Measurements from ENCODE around the gene TMEM259.

DNA sequence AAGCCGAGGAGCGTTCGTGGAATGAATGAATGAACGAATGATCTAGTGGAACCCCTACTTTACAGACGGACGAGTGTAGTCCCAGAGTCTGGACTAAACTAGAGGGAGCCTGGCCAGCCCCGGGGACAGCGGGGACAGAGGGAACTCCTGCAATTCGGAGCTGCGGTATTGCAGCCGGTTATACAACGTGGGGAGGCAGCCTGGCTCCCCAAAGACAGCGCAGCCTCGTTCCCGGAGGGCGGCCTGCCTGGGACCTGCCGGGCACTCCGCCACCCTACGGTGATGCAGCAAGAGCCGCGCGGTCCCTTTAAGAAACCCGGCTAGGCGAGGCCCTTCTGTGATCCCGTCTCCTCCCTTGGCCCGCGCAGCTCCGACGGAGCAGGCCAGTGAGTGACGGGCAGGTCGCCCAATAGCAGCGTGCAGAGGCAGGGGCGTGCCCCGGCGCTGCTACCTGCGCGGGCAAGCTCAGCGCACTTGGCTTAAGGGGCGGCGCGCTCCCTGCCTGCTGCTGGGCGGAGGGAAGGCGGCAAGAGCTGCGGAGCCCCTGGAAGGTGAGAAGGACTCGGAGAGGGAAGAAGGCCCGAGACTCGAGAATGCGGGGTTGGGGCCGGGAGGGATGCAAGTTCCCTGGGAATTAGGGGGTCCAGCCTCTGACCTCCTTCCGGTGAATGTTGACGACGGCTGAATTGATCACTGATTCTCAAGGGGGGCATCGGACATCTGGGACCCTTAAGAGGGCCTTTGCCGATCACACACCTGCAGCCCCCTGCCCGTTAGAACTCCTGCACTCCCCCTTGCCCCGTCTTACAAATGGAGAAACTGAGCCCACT lies 18.9 kb upstream of the TMEM259 start, which contains the start of gene ABCA7:
- TF ChIP-seq, protein P1, sequence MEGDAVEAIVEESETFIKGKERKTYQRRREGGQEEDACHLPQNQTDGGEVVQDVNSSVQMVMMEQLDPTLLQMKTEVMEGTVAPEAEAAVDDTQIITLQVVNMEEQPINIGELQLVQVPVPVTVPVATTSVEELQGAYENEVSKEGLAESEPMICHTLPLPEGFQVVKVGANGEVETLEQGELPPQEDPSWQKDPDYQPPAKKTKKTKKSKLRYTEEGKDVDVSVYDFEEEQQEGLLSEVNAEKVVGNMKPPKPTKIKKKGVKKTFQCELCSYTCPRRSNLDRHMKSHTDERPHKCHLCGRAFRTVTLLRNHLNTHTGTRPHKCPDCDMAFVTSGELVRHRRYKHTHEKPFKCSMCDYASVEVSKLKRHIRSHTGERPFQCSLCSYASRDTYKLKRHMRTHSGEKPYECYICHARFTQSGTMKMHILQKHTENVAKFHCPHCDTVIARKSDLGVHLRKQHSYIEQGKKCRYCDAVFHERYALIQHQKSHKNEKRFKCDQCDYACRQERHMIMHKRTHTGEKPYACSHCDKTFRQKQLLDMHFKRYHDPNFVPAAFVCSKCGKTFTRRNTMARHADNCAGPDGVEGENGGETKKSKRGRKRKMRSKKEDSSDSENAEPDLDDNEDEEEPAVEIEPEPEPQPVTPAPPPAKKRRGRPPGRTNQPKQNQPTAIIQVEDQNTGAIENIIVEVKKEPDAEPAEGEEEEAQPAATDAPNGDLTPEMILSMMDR (IDR thresholded peaks at IDR 0.05 in 4 of 5, conservative IDR thresholded peaks at IDR 0.05 in 1 of 5), result no peak
- peak; percentile 94 to 96 for TF ChIP-seq POLR2A (IDR thresholded peaks at IDR 0.05)

Data from gastrocnemius medialis (tissue), 4 donors.